Measurements from ENCODE around the gene CAB39.

CAB39 gene

GRCh38 chr2:230712443-230713330, at the start of gene CAB39:
TSS of gene CAB39 (plus strand) at chr2:230712842. CDS start at chr2:230760002, 47,160 bp downstream.
- ChIA-PET POLR2A (interaction anchor here (0.6 to 1.4 kb wide), 4 partner anchors 22 to 86 kb away, joined by 3 to 5 read pairs (median 4); no protein-coding TSS in a partner anchor), CTCF (no interaction called here)
- DNase-seq (ENCODE audit: extremely low spot score) = peak; percentile 92
- TF ChIP-seq ARNT (IDR thresholded peaks at IDR 0.05) (no peak), SUZ12 (IDR thresholded peaks at IDR 0.05) (no peak), HDGF (IDR thresholded peaks at IDR 0.05; ENCODE audit: borderline replicate concordance) (no peak), SP1 (IDR thresholded peaks at IDR 0.05) (no peak), ELF4 (IDR thresholded peaks at IDR 0.05) (no peak), LEF1 (IDR thresholded peaks at IDR 0.05; ENCODE audit: borderline replicate concordance) (no peak), TARDBP (IDR thresholded peaks at IDR 0.05) (no peak), NFRKB (IDR thresholded peaks at IDR 0.05) (no peak), ZNF384 (IDR thresholded peaks at IDR 0.05) (no peak), BHLHE40 (IDR thresholded peaks at IDR 0.05; ENCODE audit: borderline replicate concordance) (no peak), FOXK2 (IDR thresholded peaks at IDR 0.05) (no peak), CTBP1 (IDR thresholded peaks at IDR 0.05; ENCODE audit: borderline replicate concordance) (no peak), FOXM1 (IDR thresholded peaks at IDR 0.05; ENCODE audit: borderline replicate concordance) (no peak), L3MBTL2 (conservative IDR thresholded peaks at IDR 0.05) (no peak), FOXA1 (IDR thresholded peaks at IDR 0.05) (no peak)
- TF ChIP-seq, protein P1, sequence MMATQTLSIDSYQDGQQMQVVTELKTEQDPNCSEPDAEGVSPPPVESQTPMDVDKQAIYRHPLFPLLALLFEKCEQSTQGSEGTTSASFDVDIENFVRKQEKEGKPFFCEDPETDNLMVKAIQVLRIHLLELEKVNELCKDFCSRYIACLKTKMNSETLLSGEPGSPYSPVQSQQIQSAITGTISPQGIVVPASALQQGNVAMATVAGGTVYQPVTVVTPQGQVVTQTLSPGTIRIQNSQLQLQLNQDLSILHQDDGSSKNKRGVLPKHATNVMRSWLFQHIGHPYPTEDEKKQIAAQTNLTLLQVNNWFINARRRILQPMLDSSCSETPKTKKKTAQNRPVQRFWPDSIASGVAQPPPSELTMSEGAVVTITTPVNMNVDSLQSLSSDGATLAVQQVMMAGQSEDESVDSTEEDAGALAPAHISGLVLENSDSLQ (IDR thresholded peaks at IDR 0.05) = no peak

- ChIA-PET POLR2A (no interaction called here), CTCF (no interaction called here)
- TF ChIP-seq ELF4 (IDR thresholded peaks at IDR 0.05) (no peak), SUZ12 (IDR thresholded peaks at IDR 0.05) (no peak), HDGF (IDR thresholded peaks at IDR 0.05; ENCODE audit: borderline replicate concordance) (no peak), FOXK2 (IDR thresholded peaks at IDR 0.05) (no peak), SP1 (IDR thresholded peaks at IDR 0.05) (no peak), TARDBP (IDR thresholded peaks at IDR 0.05) (no peak), LEF1 (IDR thresholded peaks at IDR 0.05; ENCODE audit: borderline replicate concordance) (no peak), CTBP1 (IDR thresholded peaks at IDR 0.05; ENCODE audit: borderline replicate concordance) (no peak)
- TF ChIP-seq, protein P1 (IDR thresholded peaks at IDR 0.05) = no peak
- DNase-seq (ENCODE audit: extremely low spot score) = no peak
Observed at GRCh38 chr2:230664128-230664527, 48.5 kb upstream of the CAB39 start.

GRCh38 chr2:230664844-230665243, 47.8 kb upstream of the CAB39 start:
- no peak for TF ChIP-seq SP1 (IDR thresholded peaks at IDR 0.05)
- no peak for TF ChIP-seq LEF1 (IDR thresholded peaks at IDR 0.05; ENCODE audit: borderline replicate concordance)
- TF ChIP-seq ARNT (IDR thresholded peaks at IDR 0.05) = no peak
- TF ChIP-seq ELF4 (IDR thresholded peaks at IDR 0.05) = no peak
- POLR2A ChIA-PET = no interaction called here
- DNase-seq (ENCODE audit: extremely low spot score) = no peak
- CTCF ChIA-PET = no interaction called here

- CTCF ChIA-PET = no interaction called here
- TF ChIP-seq CTBP1 (IDR thresholded peaks at IDR 0.05; ENCODE audit: borderline replicate concordance) (no peak), BHLHE40 (IDR thresholded peaks at IDR 0.05; ENCODE audit: borderline replicate concordance) (no peak), NFRKB (IDR thresholded peaks at IDR 0.05) (no peak), SP1 (IDR thresholded peaks at IDR 0.05) (no peak), TARDBP (IDR thresholded peaks at IDR 0.05) (no peak), ARNT (IDR thresholded peaks at IDR 0.05) (no peak), FOXK2 (IDR thresholded peaks at IDR 0.05) (no peak), HDGF (IDR thresholded peaks at IDR 0.05; ENCODE audit: borderline replicate concordance) (no peak), LEF1 (IDR thresholded peaks at IDR 0.05; ENCODE audit: borderline replicate concordance) (no peak), ZNF384 (IDR thresholded peaks at IDR 0.05) (no peak), ELF4 (IDR thresholded peaks at IDR 0.05) (no peak), FOXM1 (IDR thresholded peaks at IDR 0.05; ENCODE audit: borderline replicate concordance) (no peak), L3MBTL2 (conservative IDR thresholded peaks at IDR 0.05) (no peak), FOXA1 (IDR thresholded peaks at IDR 0.05) (no peak), SUZ12 (IDR thresholded peaks at IDR 0.05) (no peak)
- TF ChIP-seq, protein P1 (IDR thresholded peaks at IDR 0.05) = no peak
- POLR2A ChIA-PET = no interaction called here
- DNase-seq (ENCODE audit: extremely low spot score) = no peak
Observed at GRCh38 chr2:230665263-230665691, 47.4 kb upstream of the CAB39 start.

GRCh38 chr2:230666446-230666845, 46.2 kb upstream of the CAB39 start:
- ChIA-PET POLR2A (no interaction called here), CTCF (no interaction called here)
- DNase-seq (ENCODE audit: extremely low spot score) = no peak
- no peak for TF ChIP-seq FOXA1 (IDR thresholded peaks at IDR 0.05)
- no peak for TF ChIP-seq CTBP1 (IDR thresholded peaks at IDR 0.05; ENCODE audit: borderline replicate concordance)
- no peak for TF ChIP-seq ARNT (IDR thresholded peaks at IDR 0.05)
- TF ChIP-seq LEF1 (IDR thresholded peaks at IDR 0.05; ENCODE audit: borderline replicate concordance) = no peak
- TF ChIP-seq SUZ12 (IDR thresholded peaks at IDR 0.05) = no peak
- no peak for TF ChIP-seq SP1 (IDR thresholded peaks at IDR 0.05)
- TF ChIP-seq, protein P1 (IDR thresholded peaks at IDR 0.05) = no peak
- TF ChIP-seq ZNF384 (IDR thresholded peaks at IDR 0.05) = no peak
- TF ChIP-seq TARDBP (IDR thresholded peaks at IDR 0.05) = no peak
- TF ChIP-seq NFRKB (IDR thresholded peaks at IDR 0.05) = no peak
- TF ChIP-seq FOXK2 (IDR thresholded peaks at IDR 0.05) = no peak
- no peak for TF ChIP-seq L3MBTL2 (conservative IDR thresholded peaks at IDR 0.05)
- no peak for TF ChIP-seq FOXM1 (IDR thresholded peaks at IDR 0.05; ENCODE audit: borderline replicate concordance)
- no peak for TF ChIP-seq ELF4 (IDR thresholded peaks at IDR 0.05)
- TF ChIP-seq HDGF (IDR thresholded peaks at IDR 0.05; ENCODE audit: borderline replicate concordance) = no peak
- TF ChIP-seq BHLHE40 (IDR thresholded peaks at IDR 0.05; ENCODE audit: borderline replicate concordance) = no peak
